ENCODE results near the gene SLC8A2. TPM values are rescaled to one million over a fixed set of nuclear protein-coding genes. Genes with fewer than 3 reads are reported as not detected.

SLC8A2 gene
- total RNA-seq, 1 experiment from 2014 or later = 0.10 TPM

DNA sequence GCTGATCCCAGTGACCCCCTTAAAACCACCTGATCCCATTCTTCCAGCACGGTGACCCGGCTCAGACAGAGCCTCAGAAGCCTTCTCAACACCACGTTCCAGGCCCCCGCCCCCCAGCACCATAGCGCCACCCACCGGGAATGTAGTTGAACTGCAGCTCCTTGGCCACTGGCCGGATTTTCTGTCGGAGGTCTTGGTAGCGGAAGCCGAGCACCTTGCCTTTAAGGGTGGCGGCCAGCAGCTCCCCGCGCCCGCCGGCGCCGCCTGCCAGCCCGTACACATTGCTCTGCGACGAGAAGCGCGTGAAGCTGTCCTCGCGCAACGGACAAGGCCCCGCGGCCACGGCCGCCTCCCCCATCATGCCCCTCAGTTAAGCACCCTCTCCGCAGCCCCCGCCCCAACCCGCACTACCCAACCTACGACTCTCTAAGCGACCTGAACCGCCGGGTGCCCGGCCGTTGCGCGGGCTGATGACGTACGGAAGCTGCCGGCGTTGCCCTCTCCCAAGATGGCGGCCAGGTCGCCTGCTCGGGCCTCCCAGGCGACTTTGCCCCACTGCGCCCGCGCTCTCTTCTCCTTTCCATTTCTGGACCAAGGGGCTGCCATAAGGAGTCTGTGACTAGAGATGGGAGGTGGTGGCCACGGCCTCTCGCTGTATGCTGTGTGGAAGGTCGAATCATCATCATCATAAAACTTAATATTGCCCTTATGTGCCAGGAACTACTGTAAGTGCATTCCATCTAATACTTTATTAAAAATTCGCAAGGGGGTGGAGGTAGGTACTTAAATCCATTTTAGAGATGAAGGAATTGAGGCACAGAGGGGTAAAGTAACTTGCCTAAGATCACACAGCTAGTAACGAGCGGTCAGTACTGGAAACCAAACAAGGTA, 12.4 kb upstream of the SLC8A2 start, which contains the start of gene KPTN:
KPTN (minus strand) TSS at position 420 of the 891 bp plus-strand sequence; CDS start at position 361, 59 bp downstream.
- in situ Hi-C loops (cut with HindIII; ENCODE audit: low pct_unique_long_range_greater_than_20kb, low sequenced_read_pairs) = no loop called here

GRCh38 chr19:47483200-47483599, 11.5 kb upstream of the SLC8A2 start:
- in situ Hi-C loops (cut with HindIII; ENCODE audit: low pct_unique_long_range_greater_than_20kb, low sequenced_read_pairs) = no loop called here
- Histone ChIP-seq H3K9me3 (ENCODE audit: control insufficient read depth, insufficient read depth, low read depth, low read length) (no peaks in the 10 kb centered on the region), H3K4me1 (ENCODE audit: control insufficient read depth, insufficient read depth, low read length) (peaks cover 5% of the 10 kb centered on the region; the same call in 1 of the 2 replicates), H3K36me3 (ENCODE audit: control insufficient read depth, insufficient read depth, low read length) (no peaks in the 10 kb centered on the region; the same call in 1 of the 2 replicates), H3K27me3 (ENCODE audit: control insufficient read depth, insufficient read depth, low read length) (no peaks in the 10 kb centered on the region), H3K4me3 (ENCODE audit: low read depth in 2 of 2, low read length in 2 of 2) (peak overlapping the region; percentile 63 to 64), H3K27ac (ENCODE audit: low read length) (peak overlapping the region; percentile 97)
- CTCF ChIA-PET = interaction anchor here (0.6 to 0.7 kb wide), 2 partner anchors 117 to 133 kb away, joined by 3 read pairs; no protein-coding TSS in a partner anchor
- DNase-seq (ENCODE audit: low read depth, low spot score) (no peak), ATAC-seq (no peak)
- POLR2A ChIA-PET = no interaction called here
- TF ChIP-seq REST (IDR thresholded peaks at IDR 0.05; ENCODE audit: insufficient read depth in 1 of 2, low read depth in 2 of 2, low read length in 1 of 2) (no peak), TCF7L2 (IDR thresholded peaks at IDR 0.05; ENCODE audit: low read depth, low read length) (no peak), SIN3A (IDR thresholded peaks at IDR 0.05; ENCODE audit: borderline replicate concordance, insufficient read depth, low read depth, low read length) (no peak), POLR2AphosphoS5 (IDR thresholded peaks at IDR 0.05; ENCODE audit: low read depth, low read length) (no peak)
- TF ChIP-seq, protein P1, sequence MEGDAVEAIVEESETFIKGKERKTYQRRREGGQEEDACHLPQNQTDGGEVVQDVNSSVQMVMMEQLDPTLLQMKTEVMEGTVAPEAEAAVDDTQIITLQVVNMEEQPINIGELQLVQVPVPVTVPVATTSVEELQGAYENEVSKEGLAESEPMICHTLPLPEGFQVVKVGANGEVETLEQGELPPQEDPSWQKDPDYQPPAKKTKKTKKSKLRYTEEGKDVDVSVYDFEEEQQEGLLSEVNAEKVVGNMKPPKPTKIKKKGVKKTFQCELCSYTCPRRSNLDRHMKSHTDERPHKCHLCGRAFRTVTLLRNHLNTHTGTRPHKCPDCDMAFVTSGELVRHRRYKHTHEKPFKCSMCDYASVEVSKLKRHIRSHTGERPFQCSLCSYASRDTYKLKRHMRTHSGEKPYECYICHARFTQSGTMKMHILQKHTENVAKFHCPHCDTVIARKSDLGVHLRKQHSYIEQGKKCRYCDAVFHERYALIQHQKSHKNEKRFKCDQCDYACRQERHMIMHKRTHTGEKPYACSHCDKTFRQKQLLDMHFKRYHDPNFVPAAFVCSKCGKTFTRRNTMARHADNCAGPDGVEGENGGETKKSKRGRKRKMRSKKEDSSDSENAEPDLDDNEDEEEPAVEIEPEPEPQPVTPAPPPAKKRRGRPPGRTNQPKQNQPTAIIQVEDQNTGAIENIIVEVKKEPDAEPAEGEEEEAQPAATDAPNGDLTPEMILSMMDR (IDR thresholded peaks at IDR 0.05) = no peak
- intact Hi-C loops (cut with micrococcal nuclease; ENCODE audit: unreplicated experiment) = no loop called here
- no TSS peak for BruUV-seq (replicated peaks)

More for the DNA sequence above, 12.4 kb upstream of the SLC8A2 start, which contains the start of gene KPTN:
- CTCF ChIA-PET = interaction anchor here (0.5 to 1.1 kb wide), 5 partner anchors 47 to 206 kb away, joined by 3 read pairs; no protein-coding TSS in a partner anchor
- no peaks in the 10 kb centered on the region for H3K9me3 ChIP-seq (ENCODE audit: control insufficient read depth, insufficient read depth, low read depth, low read length)
- peak; percentile 46 for DNase-seq (ENCODE audit: low read depth, low spot score)
- TF ChIP-seq, protein P1 (IDR thresholded peaks at IDR 0.05) = peak; percentile 94
- TF ChIP-seq REST (IDR thresholded peaks at IDR 0.05; ENCODE audit: insufficient read depth in 1 of 2, low read depth in 2 of 2, low read length in 1 of 2) = no peak
- no peak for TF ChIP-seq POLR2AphosphoS5 (IDR thresholded peaks at IDR 0.05; ENCODE audit: low read depth, low read length)
- no peak for TF ChIP-seq SIN3A (IDR thresholded peaks at IDR 0.05; ENCODE audit: borderline replicate concordance, insufficient read depth, low read depth, low read length)
- no peak for TF ChIP-seq TCF7L2 (IDR thresholded peaks at IDR 0.05; ENCODE audit: low read depth, low read length)
- H3K27me3 ChIP-seq (ENCODE audit: control insufficient read depth, insufficient read depth, low read length) = no peaks in the 10 kb centered on the region
- H3K27ac ChIP-seq (ENCODE audit: low read length) = peak within 1 kb of the TSS; percentile 97
- POLR2A ChIA-PET = interaction anchor here (0.6 kb wide), 1 partner anchor 40 kb away, joined by 13 read pairs; no protein-coding TSS in a partner anchor
- TSS peak; percentile 92 for BruUV-seq (replicated peaks)
- H3K4me1 ChIP-seq (ENCODE audit: control insufficient read depth, insufficient read depth, low read length) = peaks cover 5% of the 10 kb centered on the region; the same call in 1 of the 2 replicates
- no peaks in the 10 kb centered on the region; the same call in 1 of the 2 replicates for H3K36me3 ChIP-seq (ENCODE audit: control insufficient read depth, insufficient read depth, low read length)
- intact Hi-C loops (cut with micrococcal nuclease; ENCODE audit: unreplicated experiment) = no loop called here
- ATAC-seq = peak; percentile 96
- H3K4me3 ChIP-seq (ENCODE audit: low read depth in 2 of 2, low read length in 2 of 2) = peak within 1 kb of the TSS; percentile 63 to 64

Measured in Panc1 (cell line).